CD4-positive, CD25-positive, alpha-beta regulatory T cell (primary cell): ENCODE results near the gene PASK. TPM values are rescaled to one million over a fixed set of nuclear protein-coding genes. Genes with fewer than 3 reads are reported as not detected.

Experiments
- ATAC-seq, 2 donors: fragments of 150-1000 bp; cut with Tn5 transposase; one replicate each; pipeline ENCODE4 v1.10.0; 2021; ENCODE audit warnings: low read depth in 2 of 2, moderate number of reproducible peaks in 2 of 2, moderate library complexity in 1 of 2
- DNase-seq, 3 donors: peaks; one replicate each; pipeline versions ENCODE4 v3.0.0 to v3.0.0-alpha.2; 2012 to 2022; ENCODE audit warnings: mixed read lengths in 1 of 3
- H3K27ac ChIP-seq: one replicate; pipeline ENCODE4 v1.7.0; 2013; ENCODE audit warnings: mild to moderate bottlenecking, low read length; ENCODE audit not compliant: insufficient read depth, poor library complexity, severe bottlenecking
- H3K27me3 ChIP-seq: one replicate; pipeline ENCODE4 v1.7.0; 2013; ENCODE audit warnings: low read length; ENCODE audit not compliant: control insufficient read depth, insufficient read depth
- H3K36me3 ChIP-seq: one replicate; pipeline ENCODE4 v1.7.0; 2013; ENCODE audit warnings: mild to moderate bottlenecking, low read length, moderate library complexity; ENCODE audit not compliant: control insufficient read depth, insufficient read depth
- H3K4me1 ChIP-seq: 2 replicates; pipeline ENCODE4 v1.7.0; 2013; ENCODE audit warnings: mild to moderate bottlenecking, low read length; ENCODE audit not compliant: insufficient read depth, control insufficient read depth, poor library complexity, severe bottlenecking
- H3K4me3 ChIP-seq: one replicate; pipeline ENCODE4 v1.7.0; 2013; ENCODE audit warnings: low read depth, mild to moderate bottlenecking, low read length, moderate library complexity
- H3K9me3 ChIP-seq, 2 experiments: 1 replicate in 1 of 2; 2 replicates in 1 of 2; pipeline ENCODE4 v1.7.0; 2013; ENCODE audit warnings: low read length in 2 of 2, mild to moderate bottlenecking in 1 of 2, moderate library complexity in 1 of 2; ENCODE audit not compliant: control insufficient read depth in 2 of 2
- H3K27ac Mint-ChIP-seq, 3 donors: one replicate each; pipeline ENCODE4 v1.8.0; 2020 to 2022; ENCODE audit warnings: mild to moderate bottlenecking in 3 of 3, mixed read lengths in 3 of 3, moderate library complexity in 2 of 3
- H3K27me3 Mint-ChIP-seq: one replicate; pipeline ENCODE4 v1.8.0; 2022; ENCODE audit warnings: mild to moderate bottlenecking, mixed read lengths
- H3K36me3 Mint-ChIP-seq: one replicate; pipeline ENCODE4 v1.8.0; 2020; ENCODE audit warnings: mixed read lengths
- H3K4me1 Mint-ChIP-seq, 4 donors: one replicate each; pipeline ENCODE4 v1.8.0; 2020 to 2022; ENCODE audit warnings: mixed read lengths in 4 of 4, mild to moderate bottlenecking in 1 of 4
- H3K4me3 Mint-ChIP-seq, 4 donors: one replicate each; pipeline ENCODE4 v1.8.0; 2020 to 2022; ENCODE audit warnings: mild to moderate bottlenecking in 4 of 4, mixed read lengths in 4 of 4, moderate library complexity in 3 of 4
- H3K9me3 Mint-ChIP-seq, 7 donors: one replicate each; pipeline ENCODE4 v1.8.0; 2020 to 2022; ENCODE audit warnings: mixed read lengths in 7 of 7, mild to moderate bottlenecking in 3 of 7, moderate library complexity in 2 of 7
- polyA plus RNA-seq, 4 donors: library from polyadenylated mRNA; unstranded; fragments of 300-500 nt; fragmentation: Illumina TruSeq; gene quantifications; one replicate each; pipeline ENCODE4 v1.2.3, GENCODE V29; 2021
- total RNA-seq: library from RNA; stranded (reverse); gene quantifications from one replicate; pipeline ENCODE4 v1.2.3, GENCODE V29; 2022

Gene PASK
- total and polyA plus RNA-seq, 5 donors from 2014 or later, result 15.9 to 160 (median 23.0) TPM

- H3K27ac Mint-ChIP-seq, result no peak overlapping the region
- peaks cover 32% of the 10 kb centered on the region for H3K36me3 Mint-ChIP-seq
- no peaks in the 10 kb centered on the region for H3K27me3 Mint-ChIP-seq
- no peaks in the 10 kb centered on the region for H3K4me1 Mint-ChIP-seq
- DNase-seq (no peak), ATAC-seq (no peak)
- peaks cover 55% of the 10 kb centered on the region for H3K36me3 ChIP-seq
- no peak overlapping the region for H3K4me3 ChIP-seq
- H3K27me3 ChIP-seq, result no peaks in the 10 kb centered on the region
- H3K4me3 Mint-ChIP-seq, result no peak overlapping the region
- no peaks in the 10 kb centered on the region for H3K9me3 ChIP-seq
- H3K27ac ChIP-seq, result no peak overlapping the region
- peaks cover 0 to under 1% (median 0%) of the 10 kb centered on the region in 7 donors for H3K9me3 Mint-ChIP-seq
- no peaks in the 10 kb centered on the region for H3K4me1 ChIP-seq
These were observed 13.1 kb downstream of the PASK start for GRCh38 chr2:241136191-241136590.

GRCh38 chr2:241135737-241136136 lies 13.5 kb downstream of the PASK start:
- no peaks in the 10 kb centered on the region for H3K9me3 Mint-ChIP-seq
- no peak for ATAC-seq
- DNase-seq, result no peak
- H3K4me1 ChIP-seq, result no peaks in the 10 kb centered on the region
- H3K36me3 ChIP-seq, result peaks cover 50% of the 10 kb centered on the region
- H3K27me3 Mint-ChIP-seq, result no peaks in the 10 kb centered on the region
- peaks cover 33% of the 10 kb centered on the region for H3K36me3 Mint-ChIP-seq
- H3K9me3 ChIP-seq, result no peaks in the 10 kb centered on the region
- H3K4me3 Mint-ChIP-seq, result no peak overlapping the region
- H3K27ac Mint-ChIP-seq, result no peak overlapping the region
- no peak overlapping the region for H3K4me3 ChIP-seq
- no peaks in the 10 kb centered on the region for H3K27me3 ChIP-seq
- H3K27ac ChIP-seq, result no peak overlapping the region
- no peaks in the 10 kb centered on the region for H3K4me1 Mint-ChIP-seq

GRCh38 chr2:241134711-241135110 lies 14.6 kb downstream of the PASK start:
- Histone ChIP-seq H3K4me1 (no peaks in the 10 kb centered on the region), H3K36me3 (peaks cover 47% of the 10 kb centered on the region), H3K4me3 (no peak overlapping the region), H3K27me3 (no peaks in the 10 kb centered on the region), H3K27ac (no peak overlapping the region), H3K9me3 (no peaks in the 10 kb centered on the region)
- DNase-seq (no peak), ATAC-seq (no peak)
- peak overlapping the region in 1 of 3 donors; percentile 15 for H3K27ac Mint-ChIP-seq
- H3K4me1 Mint-ChIP-seq, result no peaks in the 10 kb centered on the region
- no peak overlapping the region for H3K4me3 Mint-ChIP-seq
- no peaks in the 10 kb centered on the region for H3K9me3 Mint-ChIP-seq
- H3K36me3 Mint-ChIP-seq, result peaks cover 35% of the 10 kb centered on the region
- no peaks in the 10 kb centered on the region for H3K27me3 Mint-ChIP-seq

- Histone ChIP-seq H3K36me3 (peaks cover 38% of the 10 kb centered on the region), H3K4me1 (peaks cover 2% of the 10 kb centered on the region), H3K9me3 (no peaks in the 10 kb centered on the region), H3K4me3 (no peak overlapping the region), H3K27me3 (no peaks in the 10 kb centered on the region), H3K27ac (no peak overlapping the region)
- H3K4me3 Mint-ChIP-seq, result peak overlapping the region in 1 of 4 donors; percentile 38
- no peaks in the 10 kb centered on the region for H3K27me3 Mint-ChIP-seq
- no peak for DNase-seq
- ATAC-seq, result no peak
- no peaks in the 10 kb centered on the region for H3K9me3 Mint-ChIP-seq
- peaks cover 0 to 7% (median under 1%) of the 10 kb centered on the region in 4 donors for H3K4me1 Mint-ChIP-seq
- H3K27ac Mint-ChIP-seq, result peak overlapping the region in 1 of 3 donors; percentile 20
- peaks cover 30% of the 10 kb centered on the region for H3K36me3 Mint-ChIP-seq
These were observed 15.8 kb downstream of the PASK start for GRCh38 chr2:241133436-241133820.

- peak overlapping the region in 1 of 4 donors; percentile 38 for H3K4me3 Mint-ChIP-seq
These were observed 16.5 kb downstream of the PASK start for GRCh38 chr2:241132538-241133435.

GRCh38 chr2:241131531-241131930 lies 17.7 kb downstream of the PASK start:
- no peaks in the 10 kb centered on the region for H3K9me3 ChIP-seq
- peaks cover 20% of the 10 kb centered on the region for H3K36me3 ChIP-seq
- H3K4me1 Mint-ChIP-seq, result peaks cover 0 to 25% (median 15%) of the 10 kb centered on the region in 4 donors
- no peak overlapping the region for H3K4me3 ChIP-seq
- no peak overlapping the region for H3K4me3 Mint-ChIP-seq
- ATAC-seq (no peak), DNase-seq (no peak)
- peak overlapping the region in 1 of 3 donors; percentile 56 for H3K27ac Mint-ChIP-seq
- peaks cover 21% of the 10 kb centered on the region for H3K4me1 ChIP-seq
- peaks cover 0 to 2% (median 0%) of the 10 kb centered on the region in 7 donors for H3K9me3 Mint-ChIP-seq
- H3K27me3 Mint-ChIP-seq, result no peaks in the 10 kb centered on the region
- no peaks in the 10 kb centered on the region for H3K27me3 ChIP-seq
- peaks cover 38% of the 10 kb centered on the region for H3K36me3 Mint-ChIP-seq
- no peak overlapping the region for H3K27ac ChIP-seq

More at GRCh38 chr2:241132538-241133435, 16.5 kb downstream of the PASK start:
- no peaks in the 10 kb centered on the region for H3K27me3 Mint-ChIP-seq
- H3K4me1 Mint-ChIP-seq, result peaks cover 0 to 14% (median 6%) of the 10 kb centered on the region in 4 donors
- peaks cover 8% of the 10 kb centered on the region for H3K4me1 ChIP-seq
- H3K4me3 ChIP-seq, result no peak overlapping the region
- no peaks in the 10 kb centered on the region for H3K27me3 ChIP-seq
- no peak overlapping the region for H3K27ac ChIP-seq
- DNase-seq (no peak), ATAC-seq (no peak)
- H3K9me3 Mint-ChIP-seq, result peaks cover 0 to 2% (median 0%) of the 10 kb centered on the region in 7 donors
- H3K9me3 ChIP-seq, result no peaks in the 10 kb centered on the region
- H3K27ac Mint-ChIP-seq, result peak overlapping the region; percentile 20 to 87 (median 86)
- peaks cover 32% of the 10 kb centered on the region for H3K36me3 Mint-ChIP-seq
- H3K36me3 ChIP-seq, result peaks cover 31% of the 10 kb centered on the region

GRCh38 chr2:241130316-241130715 lies 19.0 kb downstream of the PASK start:
- H3K36me3 ChIP-seq, result peaks cover 9% of the 10 kb centered on the region
- H3K4me3 ChIP-seq, result no peak overlapping the region
- no peak overlapping the region for H3K27ac ChIP-seq
- H3K4me1 Mint-ChIP-seq, result peaks cover 0 to 37% (median 18%) of the 10 kb centered on the region in 4 donors
- H3K27me3 ChIP-seq, result no peaks in the 10 kb centered on the region
- DNase-seq (no peak), ATAC-seq (no peak)
- H3K27ac Mint-ChIP-seq, result peak overlapping the region in 1 of 3 donors; percentile 72
- H3K4me1 ChIP-seq, result peaks cover 32% of the 10 kb centered on the region
- no peaks in the 10 kb centered on the region for H3K9me3 ChIP-seq
- no peak overlapping the region for H3K4me3 Mint-ChIP-seq
- peaks cover 34% of the 10 kb centered on the region for H3K36me3 Mint-ChIP-seq
- H3K27me3 Mint-ChIP-seq, result no peaks in the 10 kb centered on the region
- peaks cover 0 to 2% (median 0%) of the 10 kb centered on the region in 7 donors for H3K9me3 Mint-ChIP-seq
